Lung (tissue), 12 donors: ENCODE data around the gene PRKCB. TPM values are rescaled to one million over a fixed set of nuclear protein-coding genes. Genes with fewer than 3 reads are reported as not detected.

ENCODE experiments used
- ATAC-seq: fragments of 200-7000 bp; cut with Tn5 transposase; one replicate; pipeline ENCODE4 v1.9.1; 2020; ENCODE audit warnings: moderate number of reproducible peaks; ENCODE audit not compliant: insufficient read depth, low FRiP score
- DNase-seq, 3 donors: peaks; one replicate each; pipeline ENCODE4 v3.0.0-alpha.2; 2013 to 2017
- H3K27ac ChIP-seq, 2 donors: one replicate each; pipeline ENCODE4 v1.5.1; 2013; ENCODE audit warnings: mild to moderate bottlenecking in 2 of 2, moderate library complexity in 2 of 2, control low read depth in 1 of 2, inconsistent platforms in 1 of 2, low read depth in 1 of 2, low read length in 1 of 2
- H3K27me3 ChIP-seq, 3 donors: one replicate each; pipeline ENCODE4 v1.5.1; 2013; ENCODE audit warnings: low read length in 2 of 3; ENCODE audit not compliant: control insufficient read depth in 3 of 3, insufficient read depth in 3 of 3
- H3K36me3 ChIP-seq, 4 donors: one replicate each; pipeline ENCODE4 v1.5.1; 2013; ENCODE audit warnings: low read length in 4 of 4, mild to moderate bottlenecking in 1 of 4, moderate library complexity in 1 of 4; ENCODE audit not compliant: control insufficient read depth in 4 of 4, insufficient read depth in 4 of 4
- H3K4me1 ChIP-seq, 5 donors: one replicate each; pipeline ENCODE4 v1.5.1; 2013; ENCODE audit warnings: low read length in 5 of 5, mild to moderate bottlenecking in 2 of 5, moderate library complexity in 1 of 5; ENCODE audit not compliant: control insufficient read depth in 5 of 5, insufficient read depth in 5 of 5
- H3K4me3 ChIP-seq: one replicate; pipeline ENCODE4 v1.5.1; 2013; ENCODE audit warnings: mild to moderate bottlenecking, control low read depth, moderate library complexity
- H3K9ac ChIP-seq, 2 donors: one replicate each; pipeline ENCODE4 v1.5.1; 2013; ENCODE audit warnings: low read length in 2 of 2, control low read depth in 1 of 2; ENCODE audit not compliant: insufficient read depth in 1 of 2
- H3K9me3 ChIP-seq, 4 donors: one replicate each; pipeline ENCODE4 v1.5.1; 2013; ENCODE audit warnings: low read length in 3 of 4, mild to moderate bottlenecking in 1 of 4, moderate library complexity in 1 of 4; ENCODE audit not compliant: control insufficient read depth in 4 of 4, insufficient read depth in 3 of 4
- WGBS, 2 donors: extraction: QIAGEN DNeasy Blood & Tissue Kit; methylation state at CpG; one replicate each; pipeline ENCODE4 v1.1.7; 2013; 5-methylcytosine and 5-hydroxymethylcytosine counted together
- polyA plus RNA-seq, 2 donors: library from polyadenylated mRNA; stranded (reverse); fragments of 200-250 nt; gene quantifications; one replicate each; pipeline ENCODE4 v1.2.1, GENCODE V29; 2013
- total RNA-seq, 2 donors: library from RNA; depleted of rRNA in 1 of 2; stranded (reverse); fragments of >200 nt in 1 of 2; gene quantifications; one replicate each; pipeline ENCODE4 v1.2.1, GENCODE V29; 2014 to 2021
- TF ChIP-seq, protein P1 (sequence below): IDR thresholded peaks from 2 replicates; pipeline ENCODE4 v1.5.1; 2012; ENCODE audit warnings: mild to moderate bottlenecking; ENCODE audit errors: control extremely low read depth, extremely low read depth
- donor health status: control.
- donor health status: control.
- donor health status: Bipolar disorder and iron deficiency.
- donor health status: healthy.
- donor health status: DM: yes; HTN: yes; CAD: no.

Gene PRKCB
- total and polyA plus RNA-seq, 4 donors = 2.5 to 46.4 (median 21.8) TPM

GRCh38 chr16:23821875-23822688 lies 13.7 kb upstream of the PRKCB start:
- TF ChIP-seq, protein P1, sequence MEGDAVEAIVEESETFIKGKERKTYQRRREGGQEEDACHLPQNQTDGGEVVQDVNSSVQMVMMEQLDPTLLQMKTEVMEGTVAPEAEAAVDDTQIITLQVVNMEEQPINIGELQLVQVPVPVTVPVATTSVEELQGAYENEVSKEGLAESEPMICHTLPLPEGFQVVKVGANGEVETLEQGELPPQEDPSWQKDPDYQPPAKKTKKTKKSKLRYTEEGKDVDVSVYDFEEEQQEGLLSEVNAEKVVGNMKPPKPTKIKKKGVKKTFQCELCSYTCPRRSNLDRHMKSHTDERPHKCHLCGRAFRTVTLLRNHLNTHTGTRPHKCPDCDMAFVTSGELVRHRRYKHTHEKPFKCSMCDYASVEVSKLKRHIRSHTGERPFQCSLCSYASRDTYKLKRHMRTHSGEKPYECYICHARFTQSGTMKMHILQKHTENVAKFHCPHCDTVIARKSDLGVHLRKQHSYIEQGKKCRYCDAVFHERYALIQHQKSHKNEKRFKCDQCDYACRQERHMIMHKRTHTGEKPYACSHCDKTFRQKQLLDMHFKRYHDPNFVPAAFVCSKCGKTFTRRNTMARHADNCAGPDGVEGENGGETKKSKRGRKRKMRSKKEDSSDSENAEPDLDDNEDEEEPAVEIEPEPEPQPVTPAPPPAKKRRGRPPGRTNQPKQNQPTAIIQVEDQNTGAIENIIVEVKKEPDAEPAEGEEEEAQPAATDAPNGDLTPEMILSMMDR = no peak
- ATAC-seq (no peak), DNase-seq (no peak)
- Histone ChIP-seq H3K9me3 (no peaks in the 10 kb centered on the region), H3K9ac (no peak overlapping the region), H3K36me3 (no peaks in the 10 kb centered on the region), H3K27me3 (no peaks in the 10 kb centered on the region), H3K27ac (no peak overlapping the region), H3K4me3 (no peak overlapping the region), H3K4me1 (no peaks in the 10 kb centered on the region)
- 79 to 87% methylated on average over 6 of the region's 6 CpGs for WGBS, 2 donors

DNA sequence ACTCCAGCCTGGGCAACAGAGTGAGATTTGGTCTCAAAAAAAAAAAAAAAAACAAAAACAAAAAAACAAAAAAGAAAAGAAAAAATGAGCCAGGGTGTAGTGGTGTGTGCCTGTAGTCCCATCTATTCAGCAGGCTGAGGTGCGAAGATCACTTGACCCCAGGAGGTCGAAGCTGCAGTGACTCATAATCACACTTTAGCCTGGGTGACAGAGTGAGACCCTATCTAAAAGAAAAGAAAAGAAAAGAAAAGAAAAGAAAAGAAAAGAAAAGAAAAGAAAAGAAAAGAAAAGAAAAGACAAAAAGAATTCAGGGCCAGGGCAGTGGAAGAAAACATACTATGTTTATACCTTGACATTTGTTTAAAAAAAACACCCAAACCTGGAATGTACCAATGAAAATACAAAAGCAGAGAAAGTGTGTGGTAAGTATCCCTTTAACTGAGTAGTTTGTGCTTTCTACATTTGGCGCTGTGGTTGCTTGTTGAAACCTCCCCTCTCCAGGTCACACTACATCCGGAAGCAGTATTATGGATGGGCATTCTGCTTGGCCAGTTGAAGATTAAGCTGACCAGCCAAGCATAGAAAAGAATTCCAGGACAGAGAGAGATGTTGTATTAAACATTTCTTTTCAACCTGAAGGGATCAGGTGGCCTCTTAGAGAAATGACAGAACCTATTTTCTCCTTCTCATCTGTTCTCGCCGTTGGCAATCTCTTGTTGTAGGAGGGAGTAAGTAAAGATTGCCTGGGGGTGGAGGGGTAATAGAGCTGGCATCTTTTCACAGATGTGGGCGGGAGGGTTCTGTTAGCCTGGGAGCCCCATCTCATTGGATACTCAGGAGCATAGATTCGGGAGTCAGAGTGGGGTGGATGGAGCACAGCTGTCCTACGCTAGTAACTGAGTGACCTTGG lies 12.1 kb upstream of the PRKCB start:
- TF ChIP-seq, protein P1 = no peak
- Histone ChIP-seq H3K9me3 (no peaks in the 10 kb centered on the region), H3K4me3 (no peak overlapping the region), H3K27ac (no peak overlapping the region), H3K4me1 (no peaks in the 10 kb centered on the region), H3K36me3 (no peaks in the 10 kb centered on the region), H3K9ac (no peak overlapping the region), H3K27me3 (no peaks in the 10 kb centered on the region)
- peak in 1 of 3 donors; percentile 38 for DNase-seq
- WGBS, 2 donors = 71 to 83% methylated on average over 9 of the region's 9 CpGs
- ATAC-seq = no peak

GRCh38 chr16:23824909-23825308 lies 10.9 kb upstream of the PRKCB start:
- H3K36me3 ChIP-seq = no peaks in the 10 kb centered on the region

More at GRCh38 chr16:23824909-23825308, 10.9 kb upstream of the PRKCB start:
- Histone ChIP-seq H3K4me3 (no peak overlapping the region), H3K27me3 (no peaks in the 10 kb centered on the region), H3K9ac (no peak overlapping the region), H3K9me3 (peaks cover 0 to 7% (median 2%) of the 10 kb centered on the region in 4 donors), H3K27ac (no peak overlapping the region), H3K4me1 (no peaks in the 10 kb centered on the region)
- TF ChIP-seq, protein P1 = no peak
- DNase-seq (no peak), ATAC-seq (no peak)
- 62 to 70% methylated on average over 4 of the region's 4 CpGs for WGBS, 2 donors
